Measurements from ENCODE around the gene TAPT1. TPM values are rescaled to one million over a fixed set of nuclear protein-coding genes. Genes with fewer than 3 reads are reported as not detected.
A peak's percentile ranks its signal among the peaks of the same experiment; 100 is the strongest.

The TAPT1 gene
- total RNA-seq, 1 donor from 2014 or later, result 25.3 TPM

DNA sequence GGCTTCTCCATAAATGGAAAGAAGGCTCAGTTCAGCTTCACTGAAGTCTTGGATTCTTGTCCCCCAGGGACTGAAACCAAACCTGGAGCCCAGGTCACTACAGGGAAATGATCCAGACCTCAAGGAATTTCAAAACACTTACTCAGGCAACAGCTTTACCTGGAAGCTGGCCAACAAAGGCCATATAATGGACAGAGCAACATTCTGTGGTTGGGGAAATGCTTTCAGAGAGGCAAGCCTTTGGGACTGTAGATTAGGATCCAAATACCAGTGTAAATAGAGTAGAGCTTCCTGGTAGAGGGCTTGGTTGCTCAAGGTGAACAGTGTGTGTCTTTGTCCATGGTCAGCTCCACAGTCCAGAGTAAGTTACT lies 85.4 kb downstream of the TAPT1 start:
- Mint-ChIP-seq H3K9me3 (ENCODE audit: unreplicated experiment) (peaks cover 18% of the 10 kb centered on the region), H3K36me3 (ENCODE audit: low read depth, unreplicated experiment) (peaks cover 2% of the 10 kb centered on the region), H3K27ac (ENCODE audit: unreplicated experiment) (peak overlapping the region; percentile 94), H3K4me3 (ENCODE audit: unreplicated experiment) (no peak overlapping the region), H3K27me3 (ENCODE audit: low read depth, unreplicated experiment) (peaks cover 3% of the 10 kb centered on the region), H3K4me1 (ENCODE audit: low read depth, unreplicated experiment) (peaks cover 29% of the 10 kb centered on the region)
- peak; percentile 99 for DNase-seq (ENCODE audit: low read depth)
- H3K9ac ChIP-seq (ENCODE audit: low read length), result no peak overlapping the region
- peaks cover under 1% of the 10 kb centered on the region for H3K9me3 ChIP-seq (ENCODE audit: insufficient read depth, low read depth, low read length)
- H3K27ac ChIP-seq (ENCODE audit: low read depth, low read length), result peak overlapping the region; percentile 1
- peak overlapping the region; percentile 49 for H3K4me2 ChIP-seq (ENCODE audit: low read length)
- H4K20me1 ChIP-seq (ENCODE audit: insufficient read depth, low read length), result no peaks in the 10 kb centered on the region
- H3K36me3 ChIP-seq (ENCODE audit: insufficient read depth, low read length), result no peaks in the 10 kb centered on the region
- H2AFZ ChIP-seq (ENCODE audit: low read depth, low read length), result no peak overlapping the region
- no peaks in the 10 kb centered on the region for H3K79me2 ChIP-seq (ENCODE audit: insufficient read depth, low read length)
- peaks cover 3% of the 10 kb centered on the region for H3K27me3 ChIP-seq (ENCODE audit: insufficient read depth, low read length)
- H3K4me3 ChIP-seq (ENCODE audit: insufficient read depth, low read depth, low read length), result no peak overlapping the region
- H3K4me1 ChIP-seq (ENCODE audit: insufficient read depth, low read length), result peaks cover 19% of the 10 kb centered on the region
- no peak for TF ChIP-seq EZH2 (IDR thresholded peaks at IDR 0.05; ENCODE audit: insufficient read depth, low read length)
- TF ChIP-seq, protein P1, sequence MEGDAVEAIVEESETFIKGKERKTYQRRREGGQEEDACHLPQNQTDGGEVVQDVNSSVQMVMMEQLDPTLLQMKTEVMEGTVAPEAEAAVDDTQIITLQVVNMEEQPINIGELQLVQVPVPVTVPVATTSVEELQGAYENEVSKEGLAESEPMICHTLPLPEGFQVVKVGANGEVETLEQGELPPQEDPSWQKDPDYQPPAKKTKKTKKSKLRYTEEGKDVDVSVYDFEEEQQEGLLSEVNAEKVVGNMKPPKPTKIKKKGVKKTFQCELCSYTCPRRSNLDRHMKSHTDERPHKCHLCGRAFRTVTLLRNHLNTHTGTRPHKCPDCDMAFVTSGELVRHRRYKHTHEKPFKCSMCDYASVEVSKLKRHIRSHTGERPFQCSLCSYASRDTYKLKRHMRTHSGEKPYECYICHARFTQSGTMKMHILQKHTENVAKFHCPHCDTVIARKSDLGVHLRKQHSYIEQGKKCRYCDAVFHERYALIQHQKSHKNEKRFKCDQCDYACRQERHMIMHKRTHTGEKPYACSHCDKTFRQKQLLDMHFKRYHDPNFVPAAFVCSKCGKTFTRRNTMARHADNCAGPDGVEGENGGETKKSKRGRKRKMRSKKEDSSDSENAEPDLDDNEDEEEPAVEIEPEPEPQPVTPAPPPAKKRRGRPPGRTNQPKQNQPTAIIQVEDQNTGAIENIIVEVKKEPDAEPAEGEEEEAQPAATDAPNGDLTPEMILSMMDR (IDR thresholded peaks at IDR 0.05; ENCODE audit: insufficient read depth, low read depth, low read length), result no peak
- FAIRE-seq, result peak; percentile 88

DNA sequence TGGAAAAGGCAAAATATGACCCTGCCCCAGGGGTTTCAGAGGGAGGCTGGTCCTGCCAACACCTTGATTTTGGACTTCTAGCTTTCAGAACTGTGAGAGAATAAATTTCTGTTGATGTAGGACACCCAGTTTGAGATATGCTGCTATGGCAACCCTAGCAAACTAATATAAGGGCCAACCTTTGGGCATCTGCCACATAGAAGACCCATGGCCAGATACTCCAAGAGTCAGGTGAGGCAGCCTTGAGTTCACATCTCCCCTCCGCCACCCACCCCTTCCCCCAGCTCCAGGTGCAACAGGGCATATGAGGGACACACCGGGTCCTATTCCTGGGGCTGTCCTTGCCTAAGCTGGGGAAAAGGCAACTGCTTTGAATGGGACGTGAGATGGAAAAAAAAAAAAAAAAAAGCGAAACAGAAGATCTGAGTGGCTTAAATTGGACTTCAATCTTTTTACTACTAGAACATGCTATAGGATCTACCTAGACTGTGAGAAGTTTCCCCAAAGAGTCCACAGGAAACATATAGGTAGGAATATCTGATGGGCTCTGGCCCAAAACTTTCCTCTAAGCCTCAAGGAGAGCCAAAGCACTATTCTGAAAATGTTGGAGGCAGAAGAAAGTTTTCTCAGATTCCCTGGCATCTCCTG lies 85.9 kb downstream of the TAPT1 start:
- FAIRE-seq, result no peak
- TF ChIP-seq, protein P1 (IDR thresholded peaks at IDR 0.05; ENCODE audit: insufficient read depth, low read depth, low read length), result no peak
- TF ChIP-seq EZH2 (IDR thresholded peaks at IDR 0.05; ENCODE audit: insufficient read depth, low read length), result no peak
- H3K27ac ChIP-seq (ENCODE audit: low read depth, low read length), result peak overlapping the region; percentile 1

More for the DNA sequence above, 85.9 kb downstream of the TAPT1 start:
- Mint-ChIP-seq H3K9me3 (ENCODE audit: unreplicated experiment) (peaks cover 15% of the 10 kb centered on the region), H3K27me3 (ENCODE audit: low read depth, unreplicated experiment) (peaks cover 3% of the 10 kb centered on the region), H3K4me3 (ENCODE audit: unreplicated experiment) (no peak overlapping the region), H3K4me1 (ENCODE audit: low read depth, unreplicated experiment) (peaks cover 29% of the 10 kb centered on the region), H3K36me3 (ENCODE audit: low read depth, unreplicated experiment) (peaks cover 2% of the 10 kb centered on the region), H3K27ac (ENCODE audit: unreplicated experiment) (peak overlapping the region; percentile 94)
- no peaks in the 10 kb centered on the region for H4K20me1 ChIP-seq (ENCODE audit: insufficient read depth, low read length)
- H3K9ac ChIP-seq (ENCODE audit: low read length), result no peak overlapping the region
- no peak for DNase-seq (ENCODE audit: low read depth)
- H3K36me3 ChIP-seq (ENCODE audit: insufficient read depth, low read length), result no peaks in the 10 kb centered on the region
- no peak overlapping the region for H3K4me3 ChIP-seq (ENCODE audit: insufficient read depth, low read depth, low read length)
- H3K4me1 ChIP-seq (ENCODE audit: insufficient read depth, low read length), result peaks cover 19% of the 10 kb centered on the region
- peaks cover 3% of the 10 kb centered on the region for H3K27me3 ChIP-seq (ENCODE audit: insufficient read depth, low read length)
- H3K79me2 ChIP-seq (ENCODE audit: insufficient read depth, low read length), result no peaks in the 10 kb centered on the region
- H3K4me2 ChIP-seq (ENCODE audit: low read length), result peak overlapping the region; percentile 49
- peaks cover 3% of the 10 kb centered on the region for H3K9me3 ChIP-seq (ENCODE audit: insufficient read depth, low read depth, low read length)
- no peak overlapping the region for H2AFZ ChIP-seq (ENCODE audit: low read depth, low read length)
